ENCODE results near the gene LHX4.
"Not testable (repeated sequence)": the region's sequence is repeated elsewhere in the genome, so short reads cannot be mapped to it uniquely, and the experiment has no call there.

The LHX4 gene

DNA sequence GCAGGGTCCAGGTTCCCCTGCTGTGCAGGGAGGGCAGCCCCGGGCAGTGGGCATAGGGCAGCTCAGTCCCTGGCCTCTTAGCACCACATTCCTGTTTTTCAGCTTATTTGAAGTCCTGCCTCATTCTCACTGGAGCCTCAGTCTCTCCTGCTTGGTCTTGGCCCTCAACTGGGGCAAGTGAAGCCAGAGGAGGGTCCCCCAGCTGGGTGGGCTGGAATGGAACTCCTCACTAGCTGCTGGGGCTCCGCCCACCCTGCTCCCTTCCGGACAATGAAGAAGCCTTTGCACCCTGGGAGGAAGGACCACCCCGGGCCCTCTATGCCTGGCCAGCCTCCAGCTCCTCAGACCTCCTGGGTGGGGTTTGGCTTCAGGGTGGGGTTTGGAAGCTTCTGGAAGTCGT lies 32.8 kb upstream of the LHX4 start:
- no peak for DNase-seq (ENCODE audit: low read depth)

GRCh38 chr1:180198196-180198595 lies 31.9 kb upstream of the LHX4 start:
- no peak for DNase-seq (ENCODE audit: low read depth)

DNA sequence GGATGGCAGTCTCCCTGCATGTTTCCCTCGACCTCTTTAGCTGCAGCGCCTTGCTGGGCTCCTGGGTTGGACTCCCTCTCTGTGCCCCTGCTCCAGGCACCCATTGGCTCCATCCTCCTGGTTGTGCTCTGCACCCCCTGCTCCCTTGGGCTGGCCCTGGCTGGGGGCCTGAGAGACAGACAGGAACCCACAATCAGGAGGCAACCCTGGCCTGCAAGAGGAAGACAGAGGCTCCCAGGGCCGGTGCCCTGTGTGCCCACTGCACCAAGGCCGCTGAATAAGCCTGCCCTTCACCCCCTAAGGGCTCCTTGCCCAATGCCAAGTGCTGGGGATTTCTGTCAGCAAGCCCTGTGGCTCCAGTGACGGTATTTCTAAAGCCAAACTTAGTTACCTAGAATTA lies 31.5 kb upstream of the LHX4 start:
- no peak for DNase-seq (ENCODE audit: low read depth)

GRCh38 chr1:180199018-180199417 lies 31.0 kb upstream of the LHX4 start:
- DNase-seq (ENCODE audit: low read depth), result no peak

GRCh38 chr1:180201451-180202200 lies 28.4 kb upstream of the LHX4 start:
- DNase-seq (ENCODE audit: low read depth), result no peak

DNA sequence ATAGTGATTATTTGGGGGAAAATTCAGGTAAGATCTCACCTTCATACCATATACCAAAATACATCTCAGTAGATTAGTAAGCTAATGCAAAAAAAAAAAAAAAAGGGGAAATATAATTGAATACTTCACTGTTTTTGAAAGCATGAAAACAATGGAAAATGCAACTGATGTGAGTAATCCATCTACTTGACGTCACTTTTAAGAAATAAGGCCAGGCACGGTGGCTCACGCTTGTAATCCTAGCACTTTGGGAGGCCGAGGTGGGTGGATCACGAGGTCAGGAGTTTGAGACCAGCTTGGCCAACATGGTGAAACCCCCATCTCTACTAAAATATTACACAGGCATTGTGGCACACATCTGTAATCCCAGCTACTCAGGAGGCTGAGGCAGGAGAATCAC lies 27.5 kb upstream of the LHX4 start:
- DNase-seq (ENCODE audit: low read depth), result not testable (repeated sequence)

DNA sequence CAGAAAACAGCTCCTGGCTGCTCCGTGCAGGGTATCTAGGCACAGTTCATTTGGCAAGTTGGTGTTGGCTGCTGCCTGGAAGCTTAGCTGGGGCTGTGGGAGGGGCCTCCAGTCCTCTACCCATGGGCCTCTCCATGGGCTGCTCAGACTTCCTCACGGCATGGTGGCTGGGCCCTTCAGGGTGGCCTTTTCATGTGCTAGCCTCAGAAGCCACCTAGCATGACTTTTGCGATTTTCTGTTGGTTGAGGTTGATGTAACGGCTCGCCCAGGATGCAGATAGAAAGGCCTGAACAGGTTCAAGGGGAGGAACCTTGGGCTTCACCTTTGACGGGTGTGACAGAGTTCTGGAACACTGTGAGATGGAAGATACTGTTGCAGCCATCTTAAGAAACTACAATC lies 25.8 kb upstream of the LHX4 start:
- no peak for DNase-seq (ENCODE audit: low read depth)

DNA sequence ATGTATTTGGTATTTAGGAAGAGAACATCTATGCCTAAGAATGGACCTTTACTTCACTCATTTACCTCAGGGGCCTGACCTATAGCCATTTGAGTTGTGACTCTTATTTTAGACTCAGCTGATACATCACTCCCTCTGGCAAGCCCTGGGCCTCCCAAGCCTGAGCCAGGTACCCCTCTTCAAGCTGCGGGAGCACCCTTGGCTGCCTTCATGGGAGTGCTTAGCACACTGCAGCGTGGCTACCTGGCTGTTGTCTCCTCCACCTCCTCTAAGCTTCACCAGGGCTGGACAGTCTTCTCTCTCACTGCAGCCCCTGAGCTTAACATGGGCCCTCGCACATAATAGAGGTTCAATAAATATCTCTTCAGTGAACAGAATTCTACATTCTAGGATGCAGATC lies 23.5 kb upstream of the LHX4 start:
- DNase-seq (ENCODE audit: low read depth), result no peak

DNA sequence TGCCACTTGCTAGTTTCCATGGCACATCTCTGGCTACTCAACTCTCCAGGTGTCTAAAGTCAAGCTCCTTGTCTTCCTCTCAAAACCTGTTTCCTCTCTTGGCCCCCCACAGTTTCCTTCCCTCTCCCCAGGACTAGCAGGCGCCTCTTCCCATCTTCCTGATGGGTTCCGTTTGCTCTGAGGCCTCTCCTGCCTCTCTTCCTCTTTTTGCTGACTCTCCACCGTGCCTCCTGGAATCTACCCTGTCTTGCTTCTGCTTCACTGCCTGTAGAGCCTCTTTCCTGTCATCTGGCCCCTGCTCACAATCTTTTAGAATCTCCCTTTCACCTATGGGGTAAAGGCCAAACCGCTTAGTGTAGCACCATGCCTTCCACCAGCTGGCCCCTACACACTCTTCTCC lies 21.8 kb upstream of the LHX4 start:
- DNase-seq (ENCODE audit: low read depth), result no peak

- DNase-seq (ENCODE audit: low read depth), result no peak
Observed at GRCh38 chr1:180210008-180210620, 19.9 kb upstream of the LHX4 start.

DNA sequence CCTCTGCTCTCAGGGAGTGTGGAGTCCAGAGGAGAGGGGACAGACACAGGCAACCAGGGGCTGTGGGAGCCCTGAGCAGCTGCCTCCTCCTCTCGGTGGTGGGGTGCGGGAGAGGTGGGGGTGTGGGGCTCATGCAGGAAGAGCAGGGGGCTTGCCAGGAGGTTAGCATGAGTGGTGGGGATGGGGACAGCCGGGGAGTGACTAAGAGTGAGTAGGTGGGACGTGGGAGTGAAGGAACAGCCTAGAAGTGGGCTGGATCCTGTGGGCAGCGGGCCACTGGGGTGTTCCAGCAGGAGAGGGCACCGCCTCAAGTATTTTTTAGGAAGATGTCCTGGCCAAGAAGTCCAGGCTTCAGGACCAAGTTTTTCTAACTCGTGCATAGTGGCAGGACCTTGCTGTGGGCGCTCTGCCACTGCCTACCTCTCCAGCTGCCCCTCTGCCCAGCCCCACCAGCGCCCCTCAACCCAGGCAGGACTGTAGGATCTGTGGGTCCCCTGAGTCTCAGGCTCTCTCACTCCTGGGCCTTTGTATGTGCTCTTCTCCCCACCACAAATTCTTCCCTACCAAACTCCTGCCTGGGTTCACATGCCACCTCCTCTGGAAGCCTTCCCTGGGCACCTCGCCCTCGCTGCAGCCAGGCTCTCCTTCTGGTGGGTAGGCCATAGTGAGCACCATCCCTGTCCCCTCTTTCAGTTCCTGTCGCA lies 18.8 kb upstream of the LHX4 start:
- DNase-seq (ENCODE audit: low read depth), result no peak

DNA sequence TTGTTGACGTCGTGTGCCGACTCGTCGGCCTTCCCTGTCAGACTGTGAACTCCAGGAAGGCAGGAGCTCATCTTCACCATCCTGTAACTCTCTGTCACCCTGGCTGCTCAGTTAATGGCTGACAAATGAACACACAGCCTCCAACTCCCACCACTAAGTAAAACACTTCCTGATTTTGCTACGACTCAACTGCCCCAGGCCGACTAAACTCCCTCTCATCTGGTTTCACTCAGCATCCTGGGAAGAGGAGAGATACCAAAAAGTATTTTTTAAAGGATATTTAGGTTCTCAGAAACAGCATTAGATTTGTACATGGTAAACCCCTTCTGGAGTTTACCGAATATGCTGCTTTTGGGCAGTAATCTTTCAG lies 18.2 kb upstream of the LHX4 start:
- DNase-seq (ENCODE audit: low read depth), result no peak

DNA sequence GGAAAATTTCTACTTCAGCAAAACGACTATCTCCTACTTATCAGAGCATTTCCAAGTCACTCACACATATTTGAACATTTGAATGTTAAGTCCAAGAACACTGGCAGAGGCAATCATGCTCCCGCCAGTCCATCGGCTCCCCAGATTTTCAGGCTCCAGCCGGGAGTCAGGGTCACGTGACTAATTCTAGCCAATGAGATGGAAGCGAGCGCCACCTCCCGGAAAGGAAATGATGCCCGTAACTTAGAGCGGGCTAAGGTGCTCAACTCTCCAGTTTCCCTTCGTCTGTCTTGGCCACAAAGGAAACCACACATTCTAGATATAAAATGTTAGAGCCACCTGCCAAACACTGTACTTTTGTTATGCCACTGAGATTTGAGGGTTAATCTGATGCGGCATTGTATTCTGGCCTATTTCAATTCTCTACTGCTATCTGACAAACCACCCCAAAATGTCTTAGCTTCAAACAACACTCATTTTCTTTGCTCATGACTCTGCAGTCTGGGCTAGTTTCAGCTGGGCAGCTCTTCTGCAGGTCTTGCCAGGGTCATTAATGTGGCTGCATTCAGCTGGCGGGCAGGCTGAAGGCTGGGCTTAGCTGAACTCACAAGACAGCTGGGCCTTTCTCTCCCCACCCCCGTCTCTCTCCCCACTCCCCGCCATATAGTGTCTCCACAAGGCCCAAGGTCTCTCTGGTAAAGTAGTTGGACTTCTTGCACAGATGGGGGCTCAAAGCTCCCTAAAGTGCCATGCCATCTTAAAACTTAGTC lies 16.5 kb upstream of the LHX4 start:
- DNase-seq (ENCODE audit: low read depth), result no peak

GRCh38 chr1:180215856-180216625 lies 14.0 kb upstream of the LHX4 start:
- no peak for DNase-seq (ENCODE audit: low read depth)

GRCh38 chr1:180217006-180217405 lies 13.1 kb upstream of the LHX4 start:
- DNase-seq (ENCODE audit: low read depth), result no peak

- DNase-seq (ENCODE audit: low read depth), result no peak
Observed at GRCh38 chr1:180218806-180219765, 11.0 kb upstream of the LHX4 start.

DNA sequence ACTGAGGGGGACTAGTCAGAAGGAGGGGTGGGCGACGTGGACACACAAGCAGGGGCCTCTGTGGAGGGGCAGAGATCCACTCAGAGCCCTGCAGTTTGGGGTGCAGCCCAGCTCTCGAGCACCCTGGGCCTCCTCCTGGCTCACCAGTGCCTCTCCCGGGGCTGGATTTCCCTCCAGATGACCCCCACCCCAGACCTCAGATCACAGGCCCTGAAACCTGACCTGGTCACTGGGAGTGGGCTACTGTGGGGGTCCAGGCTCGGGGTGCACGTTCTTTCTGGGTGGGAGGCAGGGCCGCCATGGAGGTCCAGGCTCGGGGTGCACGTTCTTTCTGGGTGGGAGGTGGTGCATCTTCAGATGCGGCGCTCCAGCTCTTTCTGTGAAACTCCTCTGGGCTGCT lies 10.3 kb upstream of the LHX4 start:
- DNase-seq (ENCODE audit: low read depth), result no peak

DNA sequence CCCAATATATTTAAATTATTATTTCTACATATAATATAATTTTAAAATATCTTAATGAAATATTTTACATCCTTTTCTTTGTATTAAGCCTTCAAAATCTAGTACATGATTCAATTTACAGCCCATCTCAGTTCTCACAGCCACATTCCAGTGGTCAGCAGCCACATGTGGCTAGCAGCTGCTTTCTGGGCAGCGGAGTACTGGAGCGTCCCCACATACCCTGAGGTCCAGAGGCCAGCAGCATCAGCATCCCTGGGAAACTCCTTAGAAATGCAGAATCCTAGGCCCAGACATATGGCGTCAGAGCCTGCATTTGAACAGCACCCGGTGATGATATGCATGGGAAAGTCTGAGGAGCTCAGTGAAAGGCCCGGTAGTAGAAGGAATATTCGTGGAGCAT lies 8.6 kb upstream of the LHX4 start:
- DNase-seq (ENCODE audit: low read depth), result no peak

GRCh38 chr1:180224902-180225301 lies 5.2 kb upstream of the LHX4 start:
- no peak for DNase-seq (ENCODE audit: low read depth)

DNA sequence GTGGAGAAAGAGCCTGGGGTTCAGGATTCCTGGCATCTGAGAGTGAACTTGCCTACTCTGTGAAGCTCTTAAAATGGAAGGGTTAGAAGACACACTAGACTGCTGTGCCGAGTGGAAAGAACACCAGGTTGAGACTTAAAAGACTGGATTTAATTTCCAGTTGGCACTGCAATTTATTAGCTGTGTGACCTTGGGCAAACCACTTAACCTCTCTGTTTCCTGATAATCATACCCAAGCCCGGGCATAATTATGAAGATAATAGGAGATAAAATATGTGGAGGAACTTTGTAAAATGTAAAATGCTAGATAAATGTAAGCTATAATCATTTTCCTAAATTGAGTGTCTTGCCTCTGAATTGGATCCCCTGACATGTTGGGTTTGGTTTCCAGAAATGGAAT lies 4.7 kb upstream of the LHX4 start:
- no peak for DNase-seq (ENCODE audit: low read depth)
